Astrocyte of the cerebellum (primary cell): Measurements from ENCODE around the gene GPBP1.
A peak's percentile ranks its signal among the peaks of the same experiment; 100 is the strongest.
"Not testable (repeated sequence)": the region's sequence is repeated elsewhere in the genome, so short reads cannot be mapped to it uniquely, and the experiment has no call there.

ENCODE experiments used
- DNase-seq: peaks from one replicate; pipeline ENCODE4 v3.0.0-alpha.2; 2011; ENCODE audit warnings: low read depth
- H3K4me3 ChIP-seq: 2 replicates; pipeline ENCODE4 v1.5.1; 2011; ENCODE audit warnings: mild to moderate bottlenecking, low read depth, low read length, moderate library complexity
- CTCF ChIP-seq: IDR thresholded peaks from 2 replicates; pipeline ENCODE4 v1.5.1; 2012; ENCODE audit warnings: low read length, low read depth, moderate library complexity, mild to moderate bottlenecking; ENCODE audit errors: missing control alignments
- in situ Hi-C: cut with HindIII; loops from 2 replicates; pipeline ENCODE4 v1.10.0; 2017; ENCODE audit warnings: low sequenced_read_pairs

Gene GPBP1

GRCh38 chr5:57176350-57176857 lies 2.5 kb downstream of the GPBP1 start:
- DNase-seq, result peak; percentile 67
- in situ Hi-C loops, result no loop called here
- TF ChIP-seq CTCF, result no peak
- H3K4me3 ChIP-seq, result peak overlapping the region; percentile 86

- DNase-seq, result no peak
- in situ Hi-C loops, result no loop called here
- H3K4me3 ChIP-seq, result peak overlapping the region; percentile 86
- no peak for TF ChIP-seq CTCF
Measured at GRCh38 chr5:57177479-57178156, 3.8 kb downstream of the GPBP1 start.

GRCh38 chr5:57178238-57178637 lies 4.4 kb downstream of the GPBP1 start:
- in situ Hi-C loops, DNase-seq: not testable (repeated sequence)
- peak overlapping the region; percentile 86 for H3K4me3 ChIP-seq

GRCh38 chr5:57179262-57180200 lies 5.7 kb downstream of the GPBP1 start:
- TF ChIP-seq CTCF, result no peak
- in situ Hi-C loops, result no loop called here

GRCh38 chr5:57181154-57181553 lies 7.3 kb downstream of the GPBP1 start:
- no peak for DNase-seq
- in situ Hi-C loops, result no loop called here
- no peak overlapping the region for H3K4me3 ChIP-seq
- no peak for TF ChIP-seq CTCF

More at GRCh38 chr5:57179262-57180200, 5.7 kb downstream of the GPBP1 start:
- peak overlapping the region; percentile 86 for H3K4me3 ChIP-seq
- no peak for DNase-seq

- no peak for TF ChIP-seq CTCF
- DNase-seq, result no peak
- H3K4me3 ChIP-seq, result no peak overlapping the region
- in situ Hi-C loops, result no loop called here
Measured at GRCh38 chr5:57184322-57184721, 10.5 kb downstream of the GPBP1 start.
